ENCODE results near the gene MYOM1. TPM values are rescaled to one million over a fixed set of nuclear protein-coding genes. Genes with fewer than 3 reads are reported as not detected.

Gene MYOM1
- total RNA-seq, 1 experiment from 2014 or later = 0.92 TPM

- H3K9me3 ChIP-seq (ENCODE audit: control insufficient read depth, insufficient read depth, low read depth, low read length) = no peaks in the 10 kb centered on the region
- no peak overlapping the region for H3K27ac ChIP-seq (ENCODE audit: low read length)
- TF ChIP-seq CTCF (IDR thresholded peaks at IDR 0.05) = no peak
- TF ChIP-seq POLR2AphosphoS5 (IDR thresholded peaks at IDR 0.05; ENCODE audit: low read depth, low read length) = no peak
- TF ChIP-seq TCF7L2 (IDR thresholded peaks at IDR 0.05; ENCODE audit: low read depth, low read length) = no peak
- TF ChIP-seq REST (IDR thresholded peaks at IDR 0.05; ENCODE audit: insufficient read depth in 1 of 2, low read depth in 2 of 2, low read length in 1 of 2) = no peak
- no peak for TF ChIP-seq SIN3A (IDR thresholded peaks at IDR 0.05; ENCODE audit: borderline replicate concordance, insufficient read depth, low read depth, low read length)
- DNase-seq (ENCODE audit: low read depth, low spot score) (no peak), ATAC-seq (no peak)
- H3K4me3 ChIP-seq (ENCODE audit: low read depth in 2 of 2, low read length in 2 of 2) = no peak overlapping the region
- POLR2A ChIA-PET = no interaction called here
- no peaks in the 10 kb centered on the region for H3K27me3 ChIP-seq (ENCODE audit: control insufficient read depth, insufficient read depth, low read length)
- no peaks in the 10 kb centered on the region for H3K36me3 ChIP-seq (ENCODE audit: control insufficient read depth, insufficient read depth, low read length)
- no TSS peak for BruUV-seq (replicated peaks)
- CTCF ChIA-PET = no interaction called here
- intact Hi-C loops (cut with micrococcal nuclease; ENCODE audit: unreplicated experiment) (no loop called here), in situ Hi-C loops (cut with HindIII; ENCODE audit: low pct_unique_long_range_greater_than_20kb, low sequenced_read_pairs) (no loop called here)
- no peaks in the 10 kb centered on the region for H3K4me1 ChIP-seq (ENCODE audit: control insufficient read depth, insufficient read depth, low read length)
Observed at GRCh38 chr18:3103576-3103975, 116.2 kb downstream of the MYOM1 start.

- in situ Hi-C loops (cut with HindIII; ENCODE audit: low pct_unique_long_range_greater_than_20kb, low sequenced_read_pairs) (no loop called here), intact Hi-C loops (cut with micrococcal nuclease; ENCODE audit: unreplicated experiment) (no loop called here)
- no peak for DNase-seq (ENCODE audit: low read depth, low spot score)
- Histone ChIP-seq H3K9me3 (ENCODE audit: control insufficient read depth, insufficient read depth, low read depth, low read length) (no peaks in the 10 kb centered on the region), H3K27ac (ENCODE audit: low read length) (no peak overlapping the region), H3K4me3 (ENCODE audit: low read depth in 2 of 2, low read length in 2 of 2) (no peak overlapping the region), H3K36me3 (ENCODE audit: control insufficient read depth, insufficient read depth, low read length) (no peaks in the 10 kb centered on the region), H3K27me3 (ENCODE audit: control insufficient read depth, insufficient read depth, low read length) (no peaks in the 10 kb centered on the region), H3K4me1 (ENCODE audit: control insufficient read depth, insufficient read depth, low read length) (no peaks in the 10 kb centered on the region)
- BruUV-seq (replicated peaks) = no TSS peak
- TF ChIP-seq TCF7L2 (IDR thresholded peaks at IDR 0.05; ENCODE audit: low read depth, low read length) (no peak), CTCF (IDR thresholded peaks at IDR 0.05) (no peak), REST (IDR thresholded peaks at IDR 0.05; ENCODE audit: insufficient read depth in 1 of 2, low read depth in 2 of 2, low read length in 1 of 2) (no peak)
- POLR2A ChIA-PET = no interaction called here
- CTCF ChIA-PET = no interaction called here
- ATAC-seq = no peak
Observed at GRCh38 chr18:3102983-3103382, 116.8 kb downstream of the MYOM1 start.
